Tibial nerve (tissue), 4 donors: ENCODE data around the gene ZNF577. TPM values are rescaled to one million over a fixed set of nuclear protein-coding genes. Genes with fewer than 3 reads are reported as not detected.

Source experiments
- DNase-seq, 2 donors: peaks; one replicate each; pipeline ENCODE4 v3.0.0-alpha.2; 2019; ENCODE audit warnings: low spot score in 2 of 2
- H3K27ac ChIP-seq, 4 donors: fragments of 200-600 bp; sonication (generic) in 3 of 4; one replicate each; pipeline ENCODE4 v1.5.1; 2017 to 2019; ENCODE audit warnings: mild to moderate bottlenecking in 1 of 4
- H3K27me3 ChIP-seq, 2 donors: fragments of 200-600 bp; sonication (generic) in 1 of 2; one replicate each; pipeline versions ENCODE4 v1.5.1 to v1.6.0; 2017 to 2019
- H3K36me3 ChIP-seq, 3 donors: fragments of 200-600 bp; sonication (generic); one replicate each; pipeline ENCODE4 v1.5.1; 2018 to 2019
- H3K4me1 ChIP-seq, 4 donors: fragments of 200-600 bp; sonication (generic) in 3 of 4; one replicate each; pipeline ENCODE4 v1.5.1; 2017 to 2019
- H3K4me3 ChIP-seq, 4 donors: fragments of 200-600 bp; sonication (generic) in 3 of 4; one replicate each; pipeline ENCODE4 v1.5.1; 2017 to 2019; ENCODE audit warnings: mild to moderate bottlenecking in 1 of 4, moderate library complexity in 1 of 4
- H3K9me3 ChIP-seq, 4 donors: fragments of 200-600 bp; sonication (generic) in 3 of 4; one replicate each; pipeline ENCODE4 v1.5.1; 2017 to 2019
- EP300 ChIP-seq, 2 donors: sonication (generic); formaldehyde crosslinking; IDR thresholded peaks; one replicate each; pipeline ENCODE4 v1.6.1; 2017; ENCODE audit warnings: antibody characterized with exemption in 2 of 2, mild to moderate bottlenecking in 1 of 2
- POLR2A ChIP-seq, 2 donors: fragments of 450-650 bp; IDR thresholded peaks; one replicate each; pipeline ENCODE4 v1.6.1; 2017; ENCODE audit warnings: antibody characterized with exemption in 2 of 2, mild to moderate bottlenecking in 2 of 2, moderate library complexity in 2 of 2
- WGBS, 2 donors: methylation state at CpG; one replicate each; pipeline ENCODE4 v1.1.5; 2018; 5-methylcytosine and 5-hydroxymethylcytosine counted together
- total RNA-seq, 4 donors: library from RNA; depleted of rRNA; stranded (reverse); fragments of >200 nt; gene quantifications; one replicate each; pipeline ENCODE4 v1.1.0, GENCODE V29; 2016
- TF ChIP-seq, protein P1 (sequence below), 5 experiments: fragments of 200-600 bp in 3 of 5; fragments of 450-650 bp in 2 of 5; sonication (generic) in 3 of 5; IDR thresholded peaks; one replicate each; pipeline ENCODE4 v1.5.1; 2016 to 2019; ENCODE audit warnings: antibody characterized with exemption in 5 of 5, mild to moderate bottlenecking in 3 of 5, moderate library complexity in 2 of 5

ZNF577 gene
- total RNA-seq, 4 donors from 2014 or later: 14.5 to 27.6 (median 21.2) TPM

- peaks cover 0 to 6% (median 1%) of the 10 kb centered on the region in 4 donors for H3K9me3 ChIP-seq
- H3K4me3 ChIP-seq: no peak overlapping the region
- H3K36me3 ChIP-seq: no peaks in the 10 kb centered on the region
- no peaks in the 10 kb centered on the region for H3K27me3 ChIP-seq
- TF ChIP-seq, protein P1, sequence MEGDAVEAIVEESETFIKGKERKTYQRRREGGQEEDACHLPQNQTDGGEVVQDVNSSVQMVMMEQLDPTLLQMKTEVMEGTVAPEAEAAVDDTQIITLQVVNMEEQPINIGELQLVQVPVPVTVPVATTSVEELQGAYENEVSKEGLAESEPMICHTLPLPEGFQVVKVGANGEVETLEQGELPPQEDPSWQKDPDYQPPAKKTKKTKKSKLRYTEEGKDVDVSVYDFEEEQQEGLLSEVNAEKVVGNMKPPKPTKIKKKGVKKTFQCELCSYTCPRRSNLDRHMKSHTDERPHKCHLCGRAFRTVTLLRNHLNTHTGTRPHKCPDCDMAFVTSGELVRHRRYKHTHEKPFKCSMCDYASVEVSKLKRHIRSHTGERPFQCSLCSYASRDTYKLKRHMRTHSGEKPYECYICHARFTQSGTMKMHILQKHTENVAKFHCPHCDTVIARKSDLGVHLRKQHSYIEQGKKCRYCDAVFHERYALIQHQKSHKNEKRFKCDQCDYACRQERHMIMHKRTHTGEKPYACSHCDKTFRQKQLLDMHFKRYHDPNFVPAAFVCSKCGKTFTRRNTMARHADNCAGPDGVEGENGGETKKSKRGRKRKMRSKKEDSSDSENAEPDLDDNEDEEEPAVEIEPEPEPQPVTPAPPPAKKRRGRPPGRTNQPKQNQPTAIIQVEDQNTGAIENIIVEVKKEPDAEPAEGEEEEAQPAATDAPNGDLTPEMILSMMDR (IDR thresholded peaks at IDR 0.05): no peak
- TF ChIP-seq POLR2A (IDR thresholded peaks at IDR 0.05): no peak
- TF ChIP-seq EP300 (IDR thresholded peaks at IDR 0.05): no peak
- no peaks in the 10 kb centered on the region for H3K4me1 ChIP-seq
- H3K27ac ChIP-seq: no peak overlapping the region
- DNase-seq: no peak
Observed at GRCh38 chr19:51821921-51822320, 65.8 kb downstream of the ZNF577 start.

DNA sequence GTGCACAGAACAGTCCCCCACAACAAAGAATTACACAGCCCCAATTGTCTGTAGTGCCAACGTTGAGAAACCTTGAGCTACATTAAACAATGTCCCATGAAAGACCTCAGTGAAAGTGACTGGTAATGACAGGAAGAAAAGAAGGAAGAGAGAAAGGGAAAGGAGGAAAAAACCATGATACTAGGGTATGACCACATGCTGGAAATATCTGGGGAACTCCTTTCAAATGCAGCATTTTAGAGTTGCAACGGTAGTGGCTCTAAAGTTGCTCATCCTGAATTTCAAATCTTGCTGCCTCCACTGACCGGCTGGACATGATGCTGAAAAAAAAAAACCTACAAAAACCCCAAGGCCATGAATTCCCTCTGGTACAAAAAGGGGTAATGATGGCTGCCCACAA, 66.3 kb downstream of the ZNF577 start:
- TF ChIP-seq, protein P1 (IDR thresholded peaks at IDR 0.05): no peak
- no peak for TF ChIP-seq POLR2A (IDR thresholded peaks at IDR 0.05)
- TF ChIP-seq EP300 (IDR thresholded peaks at IDR 0.05): no peak
- Histone ChIP-seq H3K9me3 (peaks cover 0 to 2% (median under 1%) of the 10 kb centered on the region in 4 donors), H3K4me3 (no peak overlapping the region), H3K36me3 (no peaks in the 10 kb centered on the region), H3K4me1 (no peaks in the 10 kb centered on the region), H3K27me3 (no peaks in the 10 kb centered on the region), H3K27ac (no peak overlapping the region)
- 61 to 66% methylated on average over 3 of the region's 3 CpGs for WGBS, 2 donors
- no peak for DNase-seq

Other genes with a start within 250 kb of the ZNF577 start
- 1 to 10 TPM in 3 of 4 donors, not detected in 1; 1.9 to 6.3 (median 4.9) TPM for gene SIGLEC14, start 241.1 kb downstream of the ZNF577 start, total RNA-seq
- gene SPACA6, start 194.6 kb downstream of the ZNF577 start, total RNA-seq: 10 to 100 TPM; 10.7 to 47.9 (median 34.0) TPM
- 1 to 10 TPM in 1 of 4 donors, under 1 TPM in 1, not detected in 2; 0.44 to 3.3 TPM for gene HAS1, start 164.0 kb downstream of the ZNF577 start, total RNA-seq
- gene FPR1, start 136.1 kb downstream of the ZNF577 start, total RNA-seq: 10 to 100 TPM in 1 of 4 donors, 1 to 10 TPM in 3; 1.7 to 36.9 (median 6.4) TPM
- gene FPR2, start 126.8 kb downstream of the ZNF577 start, total RNA-seq: 1 to 10 TPM in 2 of 4 donors, under 1 TPM in 2; 0.66 to 4.5 (median 1.0) TPM
- 10 to 100 TPM in 1 of 4 donors, 1 to 10 TPM in 3; 2.3 to 11.7 (median 5.1) TPM for gene FPR3, start 92.8 kb downstream of the ZNF577 start, total RNA-seq
- 10 to 100 TPM; 11.4 to 16.8 (median 12.1) TPM for gene ZNF649, start 17.1 kb upstream of the ZNF577 start, total RNA-seq
- 1 to 10 TPM; 5.9 to 8.5 (median 7.5) TPM for gene ZNF613, start 39.5 kb upstream of the ZNF577 start, total RNA-seq
- gene ZNF350, start 98.9 kb upstream of the ZNF577 start, total RNA-seq: 10 to 100 TPM in 2 of 4 donors, 1 to 10 TPM in 2; 7.2 to 16.7 (median 9.9) TPM
- 10 to 100 TPM; 15.3 to 29.6 (median 21.6) TPM for gene ZNF615, start 120.3 kb upstream of the ZNF577 start, total RNA-seq
- gene ZNF614, start 140.4 kb upstream of the ZNF577 start, total RNA-seq: 1 to 10 TPM; 4.7 to 8.3 (median 6.0) TPM
- 10 to 100 TPM in 3 of 4 donors, 1 to 10 TPM in 1; 9.3 to 18.8 (median 14.2) TPM for gene ZNF432, start 160.9 kb upstream of the ZNF577 start, total RNA-seq
- 10 to 100 TPM; 12.0 to 34.8 (median 25.7) TPM for gene ZNF841, start 207.8 kb upstream of the ZNF577 start, total RNA-seq